Hindlimb muscle (tissue), 1 donor: ENCODE results near the gene SPTB. TPM values are rescaled to one million over a fixed set of nuclear protein-coding genes. Genes with fewer than 3 reads are reported as not detected.

Experiments
- DNase-seq: peaks from one replicate; pipeline ENCODE4 v3.0.0-alpha.2; 2013
- polyA plus RNA-seq: library from polyadenylated mRNA; unstranded; fragments of 120-200 nt; gene quantifications from one replicate; pipeline ENCODE4 v1.2.1, GENCODE V29; 2013; ENCODE audit not compliant: insufficient read length

SPTB gene
- polyA plus RNA-seq, 1 donor: 215 TPM

- no peak for DNase-seq
Observed at GRCh38 chr14:64746298-64747250, 133.1 kb downstream of the SPTB start.

GRCh38 chr14:64745511-64746091 lies 134.1 kb downstream of the SPTB start:
- no peak for DNase-seq

GRCh38 chr14:64743061-64743460 lies 136.6 kb downstream of the SPTB start:
- no peak for DNase-seq

GRCh38 chr14:64741961-64742360 lies 137.7 kb downstream of the SPTB start:
- DNase-seq: no peak

- no peak for DNase-seq
Observed at GRCh38 chr14:64741200-64741599, 138.5 kb downstream of the SPTB start.

GRCh38 chr14:64738281-64738804 lies 141.4 kb downstream of the SPTB start:
- no peak for DNase-seq

GRCh38 chr14:64737391-64738280 lies 142.1 kb downstream of the SPTB start:
- no peak for DNase-seq

- DNase-seq: no peak
Observed at GRCh38 chr14:64736271-64737169, 143.2 kb downstream of the SPTB start.

GRCh38 chr14:64734990-64735389 lies 144.7 kb downstream of the SPTB start:
- no peak for DNase-seq

- no peak for DNase-seq
Observed at GRCh38 chr14:64733899-64734298, 145.8 kb downstream of the SPTB start.

- DNase-seq: no peak
Observed at GRCh38 chr14:64733321-64733720, 146.4 kb downstream of the SPTB start.

GRCh38 chr14:64732536-64733120 lies 147.1 kb downstream of the SPTB start:
- DNase-seq: no peak

- DNase-seq: no peak
Observed at GRCh38 chr14:64732066-64732465, 147.6 kb downstream of the SPTB start.

- DNase-seq: no peak
Observed at GRCh38 chr14:64731141-64731581, 148.5 kb downstream of the SPTB start.

GRCh38 chr14:64730681-64731080 lies 149.0 kb downstream of the SPTB start:
- DNase-seq: no peak

- no peak for DNase-seq
Observed at GRCh38 chr14:64730061-64730440, 149.7 kb downstream of the SPTB start.

GRCh38 chr14:64729386-64730060 lies 150.2 kb downstream of the SPTB start:
- no peak for DNase-seq

GRCh38 chr14:64728856-64729255 lies 150.9 kb downstream of the SPTB start:
- DNase-seq: no peak

- no peak for DNase-seq
Observed at GRCh38 chr14:64728106-64728505, 151.6 kb downstream of the SPTB start.

GRCh38 chr14:64727551-64728071 lies 152.1 kb downstream of the SPTB start:
- no peak for DNase-seq

- no peak for DNase-seq
Observed at GRCh38 chr14:64726585-64726890, 153.2 kb downstream of the SPTB start.
